H1 (cell line): Measurements from ENCODE around the gene PRR29. TPM values are rescaled to one million over a fixed set of nuclear protein-coding genes. Genes with fewer than 3 reads are reported as not detected.

ENCODE experiments used
- KDM4A ChIP-seq: IDR thresholded peaks from one replicate; pipeline ENCODE4 v1.7.1; 2012; ENCODE audit warnings: low read depth, mild to moderate bottlenecking, moderate library complexity, low read length, inconsistent platforms; ENCODE audit not compliant: severe bottlenecking
- POLR2AphosphoS5 ChIP-seq: IDR thresholded peaks from 2 replicates; pipeline ENCODE4 v1.6.1; 2011; ENCODE audit warnings: low read depth, low read length
- TAF7 ChIP-seq: optimal IDR thresholded peaks from 2 replicates; pipeline ENCODE3; 2011; ENCODE audit warnings: low read depth, mild to moderate bottlenecking, inconsistent platforms, low read length, moderate library complexity, borderline replicate concordance
- polyA plus RNA-seq, 7 experiments: library from polyadenylated mRNA; depleted of rRNA in 3 of 7; stranded (reverse) in 5 of 7; unstranded in 2 of 7; fragments of >200 nt in 5 of 7; fragments of 200-250 nt in 2 of 7; gene quantifications; 1 replicate in 5 of 7; 2 replicates in 1 of 7; 4 replicates in 1 of 7; pipeline versions ENCODE4 v1.2.1 to v1.2.3, GENCODE V29; 2011 to 2013; ENCODE audit warnings: missing spikeins in 2 of 7, mixed read lengths in 2 of 7
- total RNA-seq: library from RNA; stranded (reverse); fragmentation: NEBNext Ultra II Directional; extraction: Animal tissue kit (Norgen Biotek cat#: 25700); gene quantifications from 2 replicates; pipeline ENCODE4 v1.2.1, GENCODE V29; 2021

The PRR29 gene
- total and polyA plus RNA-seq, 2 of the 8 experiments (the other 6 are each of a cell fraction or from before 2014, with no cell fraction given): 0.67 to 0.83 TPM

DNA sequence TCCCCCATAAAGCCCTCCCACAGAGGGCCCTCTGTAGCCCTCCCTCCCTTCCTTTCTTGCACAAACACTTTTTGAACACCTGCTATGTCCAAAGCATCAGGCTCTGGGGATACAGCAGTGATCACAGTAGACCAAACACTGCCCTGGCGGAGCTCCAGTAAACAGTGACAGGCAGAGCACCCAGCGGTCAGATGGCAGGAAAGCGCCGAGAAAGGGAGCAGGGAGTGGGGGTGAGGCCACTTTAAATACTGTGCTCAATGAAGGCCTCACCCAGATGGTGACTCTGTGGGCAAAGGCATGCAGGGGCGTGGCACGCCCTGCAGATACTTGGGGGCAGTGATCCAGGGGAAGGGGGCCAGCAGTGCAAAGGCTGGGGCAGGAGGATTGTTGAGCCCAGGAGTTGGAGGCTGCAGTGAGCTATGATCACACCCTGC lies 7.6 kb downstream of the PRR29 start (continued):
- TF ChIP-seq KDM4A (no peak), TAF7 (no peak), POLR2AphosphoS5 (no peak)
